ENCODE results near the gene APBB3.

- TF ChIP-seq ZNF274 (IDR thresholded peaks at IDR 0.05; ENCODE audit: low read depth, low read length) (no peak), YY1 (IDR thresholded peaks at IDR 0.05; ENCODE audit: insufficient read depth, insufficient read length) (no peak), SUZ12 (IDR thresholded peaks at IDR 0.05; ENCODE audit: extremely low read depth, insufficient read depth, insufficient read length) (no peak)
Observed at GRCh38 chr5:140611020-140611521, 46.7 kb upstream of the APBB3 start.

Measured in NT2/D1 (cell line).